ENCODE data around the gene ARFIP1.
A peak's percentile ranks its signal among the peaks of the same experiment; 100 is the strongest.

GRCh38 chr4:152894673-152895072 is 114.9 kb downstream of the ARFIP1 start:
- no peak for TF ChIP-seq RAD21 (IDR thresholded peaks at IDR 0.05; ENCODE audit: low read depth)
- TF ChIP-seq CTCF (IDR thresholded peaks at IDR 0.05 in 2 of 3, conservative IDR thresholded peaks at IDR 0.05 in 1 of 3; ENCODE audit: borderline replicate concordance in 1 of 3, insufficient read depth in 1 of 3, low read depth in 2 of 3, low read length in 2 of 3), result no peak
- TF ChIP-seq CEBPB (IDR thresholded peaks at IDR 0.05; ENCODE audit: low read depth), result no peak
- no peak for TF ChIP-seq YY1 (IDR thresholded peaks at IDR 0.05; ENCODE audit: extremely low read depth, insufficient replicate concordance, low read depth, low read length)
- TF ChIP-seq POLR2A (IDR thresholded peaks at IDR 0.05; ENCODE audit: borderline replicate concordance, extremely low read depth, insufficient read depth, insufficient read length), result no peak
- peak; percentile 45; the same call in 1 of the 2 replicates for TF ChIP-seq FOSL1 (IDR thresholded peaks at IDR 0.05; ENCODE audit: low read depth)
- TF ChIP-seq POLR2AphosphoS5 (IDR thresholded peaks at IDR 0.05; ENCODE audit: low read depth, low read length), result no peak
- TF ChIP-seq ZNF274 (IDR thresholded peaks at IDR 0.05; ENCODE audit: low read depth, low read length), result no peak
- TF ChIP-seq ATF3 (IDR thresholded peaks at IDR 0.05), result no peak
- TF ChIP-seq EZH2phosphoT487 (IDR thresholded peaks at IDR 0.05; ENCODE audit: borderline replicate concordance), result no peak
- no peak for TF ChIP-seq ZBTB33 (IDR thresholded peaks at IDR 0.05; ENCODE audit: extremely low read depth, insufficient replicate concordance, low read length)
- TF ChIP-seq EGR1 (IDR thresholded peaks at IDR 0.05; ENCODE audit: low read depth), result no peak
